Upper lobe of right lung (tissue), 1 donor: ENCODE data around the gene SYK. TPM values are rescaled to one million over a fixed set of nuclear protein-coding genes. Genes with fewer than 3 reads are reported as not detected.
"Not testable (repeated sequence)": the region's sequence is repeated elsewhere in the genome, so short reads cannot be mapped to it uniquely, and the experiment has no call there.

Source experiments
- ATAC-seq: fragments of 200-7000 bp; cut with Tn5 transposase; one replicate; pipeline ENCODE4 v1.9.1; 2020; ENCODE audit warnings: mild to moderate bottlenecking, moderate library complexity
- DNase-seq: peaks from one replicate; pipeline ENCODE4 v3.0.0-alpha.2; 2020
- H3K27ac ChIP-seq: fragments of 200-600 bp; one replicate; pipeline ENCODE4 v1.8.0; 2022
- H3K27me3 ChIP-seq: fragments of 200-600 bp; one replicate; pipeline ENCODE4 v1.8.0; 2022; ENCODE audit warnings: mild to moderate bottlenecking
- H3K36me3 ChIP-seq: fragments of 200-600 bp; one replicate; pipeline ENCODE4 v1.8.0; 2022
- H3K4me1 ChIP-seq: fragments of 200-600 bp; one replicate; pipeline ENCODE4 v1.8.0; 2022
- H3K4me3 ChIP-seq: fragments of 200-600 bp; one replicate; pipeline ENCODE4 v1.8.0; 2022; ENCODE audit warnings: mild to moderate bottlenecking
- H3K9me3 ChIP-seq: fragments of 200-600 bp; one replicate; pipeline ENCODE4 v1.8.0; 2022
- CTCF ChIP-seq: fragments of 200-600 bp; IDR thresholded peaks from one replicate; pipeline ENCODE4 v1.8.0; 2022; ENCODE audit warnings: antibody characterized with exemption
- intact Hi-C: fragments of 100-400 bp; cut with DNase I; formaldehyde crosslinking; loops from one replicate; pipeline ENCODE4 v1.11.0; 2022
- total RNA-seq: library from RNA; stranded (reverse); fragmentation: NEBNext Ultra II Directional; extraction: Animal tissue kit (Norgen Biotek cat#: 25700); gene quantifications from one replicate; pipeline ENCODE4 v1.2.1, GENCODE V29; 2021
- donor health status: DM: no; HTN: yes; CAD: no; lungs with severe emphysema.

SYK gene
- total RNA-seq, 1 donor from 2014 or later: 63.8 TPM

- no peak for DNase-seq
- Histone ChIP-seq H3K27me3 (no peaks in the 10 kb centered on the region), H3K36me3 (no peaks in the 10 kb centered on the region), H3K4me1 (peaks cover 14% of the 10 kb centered on the region), H3K9me3 (no peaks in the 10 kb centered on the region), H3K4me3 (no peak overlapping the region), H3K27ac (no peak overlapping the region)
- intact Hi-C loops: no loop called here
- TF ChIP-seq CTCF: no peak
- ATAC-seq: no peak
These were observed 16.7 kb downstream of the SYK start for GRCh38 chr9:90818279-90818678.

DNA sequence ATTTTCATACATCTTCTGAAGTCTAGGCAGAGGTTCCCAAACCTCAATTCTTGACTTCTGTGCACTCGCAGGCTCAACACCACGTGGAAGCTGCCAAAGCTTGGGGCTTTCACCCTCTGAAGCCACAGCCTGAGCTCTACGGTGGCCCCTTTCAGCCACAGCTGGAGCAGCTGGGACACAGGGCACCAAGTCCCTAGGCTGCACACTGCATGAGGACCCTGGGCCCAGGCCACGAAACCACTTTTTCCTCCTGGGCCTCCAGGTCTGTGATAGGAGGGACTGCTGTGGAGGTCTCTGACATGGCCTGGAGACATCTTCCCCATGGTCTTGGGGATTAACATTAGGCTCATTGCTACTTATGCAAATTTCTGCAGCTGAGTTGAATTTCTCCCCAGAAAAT lies 18.8 kb downstream of the SYK start:
- H3K4me1 ChIP-seq, ATAC-seq, DNase-seq, H3K27me3 ChIP-seq, H3K27ac ChIP-seq, H3K9me3 ChIP-seq, H3K36me3 ChIP-seq, H3K4me3 ChIP-seq, intact Hi-C loops: not testable (repeated sequence)

GRCh38 chr9:90821236-90821635 lies 19.6 kb downstream of the SYK start:
- H3K27ac ChIP-seq, H3K36me3 ChIP-seq, ATAC-seq, H3K27me3 ChIP-seq, intact Hi-C loops, H3K4me3 ChIP-seq, DNase-seq, H3K9me3 ChIP-seq, H3K4me1 ChIP-seq: not testable (repeated sequence)

- no peak for DNase-seq
- no peaks in the 10 kb centered on the region for H3K9me3 ChIP-seq
- no peaks in the 10 kb centered on the region for H3K4me1 ChIP-seq
- no peak for TF ChIP-seq CTCF
- H3K36me3 ChIP-seq: no peaks in the 10 kb centered on the region
- ATAC-seq: no peak
- H3K27me3 ChIP-seq: no peaks in the 10 kb centered on the region
- intact Hi-C loops: no loop called here
- no peak overlapping the region for H3K4me3 ChIP-seq
- no peak overlapping the region for H3K27ac ChIP-seq
These were observed 20.1 kb downstream of the SYK start for GRCh38 chr9:90821697-90822096.

GRCh38 chr9:90822866-90823265 lies 21.2 kb downstream of the SYK start:
- TF ChIP-seq CTCF: no peak
- Histone ChIP-seq H3K4me1 (no peaks in the 10 kb centered on the region), H3K4me3 (no peak overlapping the region), H3K9me3 (no peaks in the 10 kb centered on the region), H3K27me3 (no peaks in the 10 kb centered on the region), H3K27ac (no peak overlapping the region), H3K36me3 (no peaks in the 10 kb centered on the region)
- intact Hi-C loops: no loop called here
- DNase-seq (no peak), ATAC-seq (no peak)

DNA sequence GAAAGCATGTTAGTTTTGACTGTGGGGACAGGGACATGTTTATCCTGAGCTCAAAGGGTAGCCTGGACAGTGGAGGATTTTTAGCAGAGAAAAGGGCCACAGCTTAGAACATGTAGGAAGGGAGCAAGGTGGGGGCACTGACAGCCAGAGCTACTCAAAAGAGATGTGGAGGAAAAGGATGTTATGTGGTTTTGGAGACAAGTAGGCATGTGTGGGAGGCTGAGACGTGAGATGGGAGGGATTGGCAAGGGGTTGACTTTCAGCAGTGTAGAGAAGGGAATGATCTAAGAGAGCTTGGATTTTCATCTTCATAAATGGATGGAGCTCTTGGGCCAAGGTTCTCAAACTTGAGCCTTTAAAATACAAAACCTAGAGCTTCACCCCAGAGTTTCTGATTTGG lies 24.0 kb downstream of the SYK start:
- no peaks in the 10 kb centered on the region for H3K4me1 ChIP-seq
- H3K27me3 ChIP-seq: no peaks in the 10 kb centered on the region
- intact Hi-C loops: no loop called here
- no peak overlapping the region for H3K4me3 ChIP-seq
- no peak for ATAC-seq
- H3K36me3 ChIP-seq: no peaks in the 10 kb centered on the region
- H3K27ac ChIP-seq: no peak overlapping the region
- no peaks in the 10 kb centered on the region for H3K9me3 ChIP-seq
- no peak for TF ChIP-seq CTCF
- no peak for DNase-seq

GRCh38 chr9:90826326-90827020 lies 24.9 kb downstream of the SYK start:
- DNase-seq (no peak), ATAC-seq (no peak)
- TF ChIP-seq CTCF: no peak
- intact Hi-C loops: no loop called here
- Histone ChIP-seq H3K9me3 (no peaks in the 10 kb centered on the region), H3K4me3 (no peak overlapping the region), H3K27ac (no peak overlapping the region), H3K36me3 (no peaks in the 10 kb centered on the region), H3K4me1 (no peaks in the 10 kb centered on the region), H3K27me3 (no peaks in the 10 kb centered on the region)
